ENCODE data around the gene PTPN6. TPM values are rescaled to one million over a fixed set of nuclear protein-coding genes. Genes with fewer than 3 reads are reported as not detected.

The PTPN6 gene
- total RNA-seq, 2 experiments from 2014 or later, result 37.1 to 116 TPM

Small RNA genes within 50 kb of the gene (microRNA-seq; reads per million reads assigned to microRNA genes)
- 105 reads per million, percentile 58 among the genes with 10 or more reads in this experiment for gene MIR141 (ENCODE audit: borderline replicate concordance)
- 701 reads per million, percentile 80 among the genes with 10 or more reads in this experiment for gene MIR200C (ENCODE audit: borderline replicate concordance)

Small RNA genes within 50 kb of the gene (small RNA-seq; reads per million reads assigned to genes)
- gene MIR141 (not detected), gene MIR200C (not detected), gene RNU7-1 (not detected), gene SCARNA12 (6.8 reads per million, percentile 93 among the genes with 10 or more reads in this experiment)

Other genes with a start within 250 kb of the PTPN6 start
- gene COPS7A, start 227.3 kb upstream of the PTPN6 start, total RNA-seq (2014; rRNA removed; shearing (Covaris generic)), result 64.8 and 71.2 TPM in 2 replicates
- 51.1 and 53.8 TPM in 2 replicates for gene COPS7A, start 227.3 kb upstream of the PTPN6 start, total RNA-seq (2022)
- gene MLF2, start 198.2 kb upstream of the PTPN6 start, total RNA-seq (2014; rRNA removed; shearing (Covaris generic)), result 87.3 and 96.2 TPM in 2 replicates
- 79.7 and 81.3 TPM in 2 replicates for gene MLF2, start 198.2 kb upstream of the PTPN6 start, total RNA-seq (2022)
- gene PTMS, start 185.0 kb upstream of the PTPN6 start, total RNA-seq (2014; rRNA removed; shearing (Covaris generic)), result 6.3 and 7.8 TPM in 2 replicates
- 9.8 and 11.8 TPM in 2 replicates for gene PTMS, start 185.0 kb upstream of the PTPN6 start, total RNA-seq (2022)
- gene LAG3, start 178.8 kb upstream of the PTPN6 start, total RNA-seq (2014; rRNA removed; shearing (Covaris generic)), result 0.19 and 0.62 TPM in 2 replicates
- 0.26 TPM in 1 of 2 replicates, not detected in the other for gene LAG3, start 178.8 kb upstream of the PTPN6 start, total RNA-seq (2022)
- gene CD4, start 161.8 kb upstream of the PTPN6 start, total RNA-seq (2014; rRNA removed; shearing (Covaris generic)), result not detected in 2 replicates
- not detected in 2 replicates for gene CD4, start 161.8 kb upstream of the PTPN6 start, total RNA-seq (2022)
- gene GPR162, start 129.5 kb upstream of the PTPN6 start, total RNA-seq (2014; rRNA removed; shearing (Covaris generic)), result not detected in 2 replicates
- not detected in 2 replicates for gene GPR162, start 129.5 kb upstream of the PTPN6 start, total RNA-seq (2022)
- 0.54 and 1.0 TPM in 2 replicates for gene P3H3, start 122.9 kb upstream of the PTPN6 start, total RNA-seq (2014; rRNA removed; shearing (Covaris generic))
- gene P3H3, start 122.9 kb upstream of the PTPN6 start, total RNA-seq (2022), result 0.50 and 0.93 TPM in 2 replicates
- 3.6 and 5.0 TPM in 2 replicates for gene GNB3, start 110.4 kb upstream of the PTPN6 start, total RNA-seq (2014; rRNA removed; shearing (Covaris generic))
- gene GNB3, start 110.4 kb upstream of the PTPN6 start, total RNA-seq (2022), result 20.4 and 23.7 TPM in 2 replicates
- 160 and 222 TPM in 2 replicates for gene CDCA3, start 100.1 kb upstream of the PTPN6 start, total RNA-seq (2014; rRNA removed; shearing (Covaris generic))
- 151 and 161 TPM in 2 replicates for gene CDCA3, start 100.1 kb upstream of the PTPN6 start, total RNA-seq (2022)
- gene USP5, start 99.2 kb upstream of the PTPN6 start, total RNA-seq (2014; rRNA removed; shearing (Covaris generic)), result 65.9 and 70.4 TPM in 2 replicates
- gene USP5, start 99.2 kb upstream of the PTPN6 start, total RNA-seq (2022), result 112 and 129 TPM in 2 replicates
- gene TPI1, start 83.8 kb upstream of the PTPN6 start, total RNA-seq (2014; rRNA removed; shearing (Covaris generic)), result 596 and 608 TPM in 2 replicates
- 519 and 801 TPM in 2 replicates for gene TPI1, start 83.8 kb upstream of the PTPN6 start, total RNA-seq (2022)
- gene SPSB2, start 78.1 kb upstream of the PTPN6 start, total RNA-seq (2014; rRNA removed; shearing (Covaris generic)), result 7.8 and 8.3 TPM in 2 replicates
- 8.5 and 10.8 TPM in 2 replicates for gene SPSB2, start 78.1 kb upstream of the PTPN6 start, total RNA-seq (2022)
- 15.7 and 17.7 TPM in 2 replicates for gene LRRC23, start 46.5 kb upstream of the PTPN6 start, total RNA-seq (2014; rRNA removed; shearing (Covaris generic))
- 19.8 and 20.2 TPM in 2 replicates for gene LRRC23, start 46.5 kb upstream of the PTPN6 start, total RNA-seq (2022)
- 24.9 and 29.3 TPM in 2 replicates for gene ENO2, start 36.8 kb upstream of the PTPN6 start, total RNA-seq (2014; rRNA removed; shearing (Covaris generic))
- 79.6 and 89.5 TPM in 2 replicates for gene ENO2, start 36.8 kb upstream of the PTPN6 start, total RNA-seq (2022)
- 0.98 and 3.1 TPM in 2 replicates for gene ATN1, start 23.4 kb upstream of the PTPN6 start, total RNA-seq (2014; rRNA removed; shearing (Covaris generic))
- 4.9 and 6.7 TPM in 2 replicates for gene ATN1, start 23.4 kb upstream of the PTPN6 start, total RNA-seq (2022)
- not detected in 2 replicates for gene RNU7-1, start 7.5 kb upstream of the PTPN6 start, total RNA-seq (2014; rRNA removed; shearing (Covaris generic))
- not detected in 2 replicates for gene RNU7-1, start 7.5 kb upstream of the PTPN6 start, total RNA-seq (2022)
- gene C12orf57, start 7.3 kb upstream of the PTPN6 start, total RNA-seq (2014; rRNA removed; shearing (Covaris generic)), result 315 and 319 TPM in 2 replicates
- 126 and 130 TPM in 2 replicates for gene C12orf57, start 7.3 kb upstream of the PTPN6 start, total RNA-seq (2022)
- gene PHB2, start 19.3 kb downstream of the PTPN6 start, total RNA-seq (2014; rRNA removed; shearing (Covaris generic)), result 330 and 358 TPM in 2 replicates
- gene PHB2, start 19.3 kb downstream of the PTPN6 start, total RNA-seq (2022), result 379 and 412 TPM in 2 replicates
- gene EMG1, start 19.6 kb downstream of the PTPN6 start, total RNA-seq (2014; rRNA removed; shearing (Covaris generic)), result 60.4 and 61.7 TPM in 2 replicates
- gene EMG1, start 19.6 kb downstream of the PTPN6 start, total RNA-seq (2022), result 82.7 and 99.0 TPM in 2 replicates
- gene LPCAT3, start 67.1 kb downstream of the PTPN6 start, total RNA-seq (2014; rRNA removed; shearing (Covaris generic)), result 11.6 and 17.4 TPM in 2 replicates
- gene LPCAT3, start 67.1 kb downstream of the PTPN6 start, total RNA-seq (2022), result 29.7 TPM in 2 replicates
- 5.2 and 9.8 TPM in 2 replicates for gene C1S, start 109.4 kb downstream of the PTPN6 start, total RNA-seq (2014; rRNA removed; shearing (Covaris generic))
- gene C1S, start 109.4 kb downstream of the PTPN6 start, total RNA-seq (2022), result 3.6 and 5.2 TPM in 2 replicates
- gene C1R, start 141.1 kb downstream of the PTPN6 start, total RNA-seq (2014; rRNA removed; shearing (Covaris generic)), result not detected in 2 replicates
- gene C1R, start 141.1 kb downstream of the PTPN6 start, total RNA-seq (2022), result 0.30 TPM in 1 of 2 replicates, not detected in the other
- gene C1RL, start 157.9 kb downstream of the PTPN6 start, total RNA-seq (2014; rRNA removed; shearing (Covaris generic)), result 2.9 and 3.0 TPM in 2 replicates
- 7.3 and 10.4 TPM in 2 replicates for gene C1RL, start 157.9 kb downstream of the PTPN6 start, total RNA-seq (2022)
- not detected in 2 replicates for gene RBP5, start 177.5 kb downstream of the PTPN6 start, total RNA-seq (2014; rRNA removed; shearing (Covaris generic))
- gene RBP5, start 177.5 kb downstream of the PTPN6 start, total RNA-seq (2022), result 0.70 and 1.4 TPM in 2 replicates
- 17.9 and 34.2 TPM in 2 replicates for gene CLSTN3, start 179.0 kb downstream of the PTPN6 start, total RNA-seq (2014; rRNA removed; shearing (Covaris generic))
- 17.3 and 18.5 TPM in 2 replicates for gene CLSTN3, start 179.0 kb downstream of the PTPN6 start, total RNA-seq (2022)
- gene PEX5, start 238.3 kb downstream of the PTPN6 start, total RNA-seq (2014; rRNA removed; shearing (Covaris generic)), result 45.6 and 54.4 TPM in 2 replicates
- 99.9 and 107 TPM in 2 replicates for gene PEX5, start 238.3 kb downstream of the PTPN6 start, total RNA-seq (2022)